Erythroblast (primary cell): Measurements from ENCODE around the gene LILRA2.

Experiments used
- GATA1 ChIP-seq: IDR thresholded peaks from 2 replicates; pipeline ENCODE4 v1.6.1; 2011; ENCODE audit warnings: low read depth, mild to moderate bottlenecking, control low read depth, low read length, moderate library complexity
- POLR2A ChIP-seq: IDR thresholded peaks from 2 replicates; pipeline ENCODE4 v1.6.1; 2011; ENCODE audit warnings: mild to moderate bottlenecking, low read length

DNA sequence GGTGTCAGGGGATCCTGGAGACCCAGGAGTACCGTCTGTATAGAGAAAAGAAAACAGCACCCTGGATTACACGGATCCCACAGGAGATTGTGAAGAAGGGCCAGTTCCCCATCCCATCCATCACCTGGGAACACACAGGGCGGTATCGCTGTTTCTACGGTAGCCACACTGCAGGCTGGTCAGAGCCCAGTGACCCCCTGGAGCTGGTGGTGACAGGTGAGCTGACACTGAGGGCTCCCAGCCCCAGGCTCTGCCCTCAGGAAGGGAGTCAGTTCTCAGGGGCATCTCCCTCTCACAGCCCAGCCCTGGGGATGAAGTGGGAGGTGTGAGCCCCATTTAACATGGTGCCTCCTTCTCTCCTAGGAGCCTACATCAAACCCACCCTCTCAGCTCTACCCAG is 21.1 kb downstream of the LILRA2 start:
- TF ChIP-seq POLR2A = no peak
- no peak for TF ChIP-seq GATA1
